Dendritic cell treated with granulocyte-macrophage colony-stimulating factor and Interleukin-4, amounts not matched to agents 40 ng/mL and 50 ng/mL, for 4 days (primary cell): ENCODE results near the gene LILRB3.
"Not testable (repeated sequence)": the region's sequence is repeated elsewhere in the genome, so short reads cannot be mapped to it uniquely, and the experiment has no call there.

Experiments
- H3K27ac Mint-ChIP-seq: one replicate; pipeline ENCODE4 v1.8.0; 2022; ENCODE audit warnings: mild to moderate bottlenecking, mixed read lengths
- H3K27me3 Mint-ChIP-seq: one replicate; pipeline ENCODE4 v1.8.0; 2022; ENCODE audit warnings: mild to moderate bottlenecking, mixed read lengths
- H3K36me3 Mint-ChIP-seq: one replicate; pipeline ENCODE4 v1.8.0; 2022; ENCODE audit warnings: low read depth, mixed read lengths
- H3K4me1 Mint-ChIP-seq: one replicate; pipeline ENCODE4 v1.8.0; 2022; ENCODE audit warnings: low read depth, mixed read lengths
- H3K4me3 Mint-ChIP-seq: one replicate; pipeline ENCODE4 v1.8.0; 2022; ENCODE audit warnings: mild to moderate bottlenecking, moderate library complexity, mixed read lengths
- H3K9me3 Mint-ChIP-seq: one replicate; pipeline ENCODE4 v1.8.0; 2022; ENCODE audit warnings: mixed read lengths
- intact Hi-C: fragments of 100-400 bp; cut with micrococcal nuclease; formaldehyde crosslinking; loops from one replicate; pipeline ENCODE4 v1.15.0; 2022

Gene LILRB3

DNA sequence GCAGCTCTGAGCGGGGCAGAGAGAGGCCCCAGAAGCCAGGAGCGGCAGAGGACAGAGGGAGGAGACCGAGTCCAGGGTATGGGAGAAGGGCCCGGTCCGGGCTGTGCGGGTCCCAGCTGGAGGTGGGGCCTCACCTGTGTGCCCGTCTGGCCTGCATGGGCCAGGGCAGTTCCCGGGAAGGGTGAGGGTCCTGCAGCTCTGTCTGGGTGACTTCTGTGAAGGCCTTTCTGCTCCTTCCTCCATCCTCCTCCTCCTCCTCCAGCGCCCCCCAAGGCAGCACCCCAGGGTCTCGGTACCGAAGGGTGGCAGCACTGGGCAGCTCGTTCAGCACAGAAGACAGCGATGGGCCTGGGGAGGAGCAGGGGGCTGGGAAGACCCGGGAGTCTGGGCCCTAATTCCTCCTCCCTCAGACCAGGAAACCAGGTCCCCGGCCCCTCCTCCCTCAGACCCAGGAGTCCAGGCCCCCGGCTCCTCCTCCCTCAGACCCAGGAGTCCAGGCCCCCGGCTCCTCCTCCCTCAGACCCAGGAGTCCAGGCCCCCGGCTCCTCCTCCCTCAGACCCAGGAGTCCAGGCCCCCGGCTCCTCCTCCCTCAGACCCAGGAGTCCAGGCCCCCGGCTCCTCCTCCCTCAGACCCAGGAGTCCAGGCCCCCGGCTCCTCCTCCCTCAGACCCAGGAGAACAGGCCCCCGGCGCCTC, 50.9 kb downstream of the LILRB3 start:
- H3K27me3 Mint-ChIP-seq, H3K4me3 Mint-ChIP-seq, H3K9me3 Mint-ChIP-seq, intact Hi-C loops: not testable (repeated sequence)
- peaks cover 50% of the 10 kb centered on the region for H3K4me1 Mint-ChIP-seq
- peak overlapping the region; percentile 18 for H3K27ac Mint-ChIP-seq
- peaks cover 26% of the 10 kb centered on the region for H3K36me3 Mint-ChIP-seq

DNA sequence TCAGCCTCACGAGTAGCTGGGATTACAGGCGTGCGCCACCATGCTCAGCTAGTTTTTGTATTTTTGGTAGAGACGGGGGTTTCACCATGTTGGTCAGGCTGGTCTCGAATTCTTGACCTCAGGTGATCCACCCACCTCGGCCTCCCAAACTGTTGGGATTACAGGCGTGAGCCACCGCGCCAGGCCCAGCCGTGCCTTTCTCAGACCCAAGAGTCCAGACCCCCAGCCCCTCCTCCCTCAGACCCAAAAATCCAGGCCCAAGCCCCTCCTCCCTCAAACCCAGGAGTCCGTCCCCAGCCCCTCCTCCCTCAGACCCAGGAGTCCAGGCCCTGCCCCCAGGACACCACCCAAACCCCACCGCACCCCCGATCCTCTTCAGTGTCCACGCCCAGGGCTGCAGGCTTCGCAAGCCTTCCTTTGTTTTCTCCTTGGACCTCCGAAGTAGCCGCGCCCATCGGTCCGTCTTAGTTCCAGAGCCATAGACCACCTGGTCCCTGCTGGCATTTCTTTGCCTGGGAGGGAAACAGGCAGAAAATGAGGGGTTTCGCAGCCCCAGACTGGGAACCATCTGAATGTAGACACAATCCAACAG, 53.6 kb downstream of the LILRB3 start:
- peaks cover under 1% of the 10 kb centered on the region for H3K36me3 Mint-ChIP-seq
- no peaks in the 10 kb centered on the region for H3K9me3 Mint-ChIP-seq
- intact Hi-C loops = loop anchor here (2.0 kb wide), 2 partner anchors 62 to 98 kb away; no protein-coding TSS in a partner anchor
- H3K27ac Mint-ChIP-seq = no peak overlapping the region
- H3K4me3 Mint-ChIP-seq = no peak overlapping the region
- peaks cover 49% of the 10 kb centered on the region for H3K4me1 Mint-ChIP-seq
- peaks cover 22% of the 10 kb centered on the region for H3K27me3 Mint-ChIP-seq

DNA sequence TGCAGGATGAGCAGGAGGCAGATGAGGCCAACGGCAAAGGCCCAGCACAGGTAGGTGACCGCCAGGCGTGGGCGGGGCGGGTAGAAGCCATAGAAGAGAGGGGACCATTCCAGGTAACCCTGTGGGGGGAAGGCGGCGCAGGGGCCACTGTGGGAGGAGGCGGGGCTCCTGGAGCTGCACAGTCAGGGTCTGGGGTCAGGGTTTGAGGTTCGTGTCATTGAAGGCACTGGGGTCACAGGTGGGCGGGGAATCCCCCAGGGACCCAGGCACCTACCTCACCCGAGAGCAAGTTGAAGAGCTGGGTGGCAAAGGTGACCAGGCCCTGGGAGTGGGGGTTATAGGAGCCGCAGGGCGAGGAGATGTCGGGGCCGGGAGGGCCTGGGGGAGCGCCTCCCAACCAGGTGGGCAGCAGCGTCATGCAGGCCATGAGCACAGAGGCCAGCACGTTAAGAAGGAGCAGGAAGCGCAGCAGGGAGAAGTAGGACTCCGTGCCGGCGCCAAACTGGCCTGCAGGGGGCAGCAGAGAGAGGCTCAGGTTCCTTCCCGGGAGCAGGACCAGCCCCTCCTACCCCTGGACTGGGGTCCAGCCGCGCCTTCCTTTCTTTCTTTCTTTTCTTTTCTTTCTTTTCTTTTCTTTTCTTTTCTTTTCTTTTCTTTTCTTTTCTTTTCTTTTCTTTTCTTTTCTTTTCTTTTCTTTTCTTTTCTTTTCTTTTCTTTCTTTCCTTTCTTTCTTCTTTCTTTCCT, 54.5 kb downstream of the LILRB3 start:
- H3K36me3 Mint-ChIP-seq = no peaks in the 10 kb centered on the region
- peaks cover 50% of the 10 kb centered on the region for H3K4me1 Mint-ChIP-seq
- peak overlapping the region; percentile 10 for H3K4me3 Mint-ChIP-seq
- intact Hi-C loops = loop anchor here (2.0 kb wide), 2 partner anchors 62 to 98 kb away; no protein-coding TSS in a partner anchor
- peak overlapping the region; percentile 52 for H3K27ac Mint-ChIP-seq
- no peaks in the 10 kb centered on the region for H3K9me3 Mint-ChIP-seq
- H3K27me3 Mint-ChIP-seq = peaks cover 25% of the 10 kb centered on the region
